K562 (cell line): ENCODE measurements around the gene DAGLB. TPM values are rescaled to one million over a fixed set of nuclear protein-coding genes. Genes with fewer than 3 reads are reported as not detected.

ENCODE experiments used
- ATF2 ChIP-seq: sonication (generic); formaldehyde crosslinking; IDR thresholded peaks from 2 replicates; pipeline ENCODE4 v1.8.1; 2022; ENCODE audit warnings: missing genetic modification reagents
- CBFA2T2 ChIP-seq: fragments of 450-650 bp; conservative IDR thresholded peaks from 2 replicates; pipeline ENCODE4 v1.6.1; 2017; ENCODE audit warnings: mild to moderate bottlenecking
- CUX1 ChIP-seq: fragments of 200-800 bp; sonication (Bioruptor generic); IDR thresholded peaks from 2 replicates; pipeline ENCODE4 v1.6.1; 2016; ENCODE audit warnings: missing genetic modification characterization, missing compliant biosample characterization
- PHB2 ChIP-seq: fragments of 450-650 bp; IDR thresholded peaks from 2 replicates; pipeline ENCODE4 v1.6.1; 2017; ENCODE audit warnings: low read depth
- RBM25 ChIP-seq: fragments of 200-400 bp; formaldehyde crosslinking; IDR thresholded peaks from 2 replicates; pipeline ENCODE4 v1.6.1; 2018; ENCODE audit warnings: low read length, low read depth, moderate library complexity; ENCODE audit not compliant: severe bottlenecking
- SMARCE1 ChIP-seq: fragments of 450-650 bp; IDR thresholded peaks from 2 replicates; pipeline ENCODE4 v1.7.1; 2016; ENCODE audit warnings: mild to moderate bottlenecking
- SUPT5H ChIP-seq: fragments of 450-650 bp; IDR thresholded peaks from 2 replicates; pipeline ENCODE4 v1.6.1; 2016
- polyA plus RNA-seq, 8 experiments: library from polyadenylated mRNA; depleted of rRNA in 4 of 8; stranded (reverse) in 5 of 8; unstranded in 3 of 8; fragments of >200 nt; fragmentation: Nextera tagmentation in 2 of 8; fragmentation: Illumina TruSeq in 1 of 8; extraction: Ambion mirVana in 2 of 8; extraction: Trizol in 1 of 8; gene quantifications; 2 replicates each; pipeline versions ENCODE4 v1.2.1 to v1.2.3, GENCODE V29; 2011 to 2014; ENCODE audit warnings: inconsistent platforms in 1 of 8, missing spikeins in 1 of 8
- total RNA-seq, 7 experiments: library from RNA; depleted of rRNA in 6 of 7; stranded (reverse); fragments of >200 nt in 6 of 7; fragmentation: Illumina TruSeq in 2 of 7; extraction: Trizol in 2 of 7; gene quantifications; 2 replicates each; pipeline versions ENCODE4 v1.2.1 to v1.2.3, GENCODE V29; 2011 to 2021; ENCODE audit warnings: low replicate concordance in 1 of 7

The DAGLB gene
- total and polyA plus RNA-seq, 9 of the 15 experiments (the other 6 are each of a cell fraction or from before 2014, with no cell fraction given) = 0.92 to 16.4 (median 9.3) TPM

- TF ChIP-seq CUX1 (CRISPR knock-in tag) (no peak), SUPT5H (no peak), SMARCE1 (no peak), ATF2 (no peak), RBM25 (no peak), CBFA2T2 (no peak), PHB2 (no peak)
These were observed 39.4 kb upstream of the DAGLB start (continued) for GRCh38 chr7:6487184-6487545.
